GM18526 (cell line): ENCODE data around the gene TIAM1.

Experiments used
- POLR2A ChIP-seq: IDR thresholded peaks from 3 replicates; pipeline ENCODE4 v1.6.1; 2011; ENCODE audit not compliant: insufficient read length; ENCODE audit errors: extremely low read depth

The TIAM1 gene

DNA sequence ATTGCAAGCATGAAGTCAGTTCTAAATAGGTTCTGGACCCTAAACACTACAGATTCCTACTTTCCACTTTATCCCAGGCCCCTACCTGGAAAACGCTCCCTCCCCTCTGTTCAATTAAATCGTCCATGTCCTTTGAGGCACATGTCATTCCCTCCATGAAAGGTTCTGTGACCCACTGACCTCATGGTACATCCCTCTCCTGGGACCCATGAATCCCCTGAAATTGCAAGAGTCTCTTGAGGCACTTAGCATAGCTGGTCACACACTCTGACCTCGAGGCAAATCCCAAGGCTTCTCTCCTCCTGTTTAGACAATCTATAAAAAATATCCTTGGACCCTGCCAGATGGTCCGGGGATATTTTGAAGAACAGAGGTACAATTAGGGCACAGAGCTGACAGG is 271.5 kb downstream of the TIAM1 start:
- TF ChIP-seq POLR2A, result no peak
